Skin epidermis (tissue), 12 donors: ENCODE results near the gene MATN1.

Experiments
- H3K27ac ChIP-seq, 21 experiments: fragments of 200-600 bp; sonication (generic) in 11 of 21; one replicate each; pipeline ENCODE4 v1.5.0; 2020; ENCODE audit warnings: mild to moderate bottlenecking in 3 of 21, inconsistent platforms in 2 of 21, moderate library complexity in 2 of 21
- H3K4me3 ChIP-seq, 7 experiments: fragments of 200-600 bp; sonication (generic) in 2 of 7; one replicate each; pipeline ENCODE4 v1.5.0; 2020; ENCODE audit warnings: inconsistent platforms in 2 of 7, mild to moderate bottlenecking in 2 of 7, moderate library complexity in 1 of 7

MATN1 gene

DNA sequence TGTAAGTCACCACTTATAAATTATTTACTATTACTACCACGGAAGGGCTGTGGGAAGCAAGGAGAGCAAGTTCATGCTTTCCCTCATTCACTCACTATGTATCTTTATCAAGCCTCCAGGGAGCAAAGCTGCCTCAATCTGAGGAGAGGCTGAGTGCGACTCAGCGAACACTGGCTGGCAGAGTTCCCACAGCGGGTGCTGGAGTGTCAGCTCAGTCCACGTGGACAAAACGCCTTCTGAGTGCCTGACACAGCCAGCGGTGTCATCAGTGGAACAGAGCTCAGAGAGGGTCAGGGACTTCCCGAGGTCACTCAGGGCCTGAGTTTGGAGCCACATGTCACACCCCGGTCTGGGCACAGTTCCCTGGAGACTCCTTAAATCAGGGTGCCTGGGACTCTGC lies 16.9 kb downstream of the MATN1 start:
- Histone ChIP-seq H3K4me3 (no peak overlapping the region), H3K27ac (peak overlapping the region in 2 of 21 experiments; percentile 56 to 71)

- Histone ChIP-seq H3K4me3 (no peak overlapping the region), H3K27ac (peak overlapping the region in 2 of 21 experiments; percentile 67 to 80)
Observed at GRCh38 chr1:30705698-30706097, 17.7 kb downstream of the MATN1 start.

GRCh38 chr1:30704765-30705509 lies 18.4 kb downstream of the MATN1 start:
- H3K27ac ChIP-seq, result peak overlapping the region in 16 of 21 experiments; percentile 9 to 80 (median 56)
- peak overlapping the region in 1 of 7 experiments; percentile 4 for H3K4me3 ChIP-seq

DNA sequence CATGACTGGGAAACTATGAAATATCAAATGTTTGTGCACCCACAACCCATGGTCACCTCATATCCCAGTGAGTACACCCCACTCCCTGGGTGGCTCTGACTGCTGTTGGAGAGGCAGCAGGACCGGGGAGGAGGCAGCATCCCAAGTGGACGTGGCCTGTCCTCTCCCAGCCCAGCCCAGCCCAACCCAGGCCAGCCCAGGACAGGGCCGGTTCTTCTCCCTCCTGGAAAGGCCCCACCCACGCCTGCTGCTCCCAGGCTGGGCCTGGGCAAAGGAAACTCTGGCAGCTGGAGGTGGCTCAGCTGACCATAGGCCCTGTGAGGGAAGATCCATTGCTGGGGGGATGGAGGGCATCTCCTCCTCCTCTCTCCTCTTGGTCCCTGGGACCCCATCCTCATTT lies 19.1 kb downstream of the MATN1 start:
- Histone ChIP-seq H3K27ac (peak overlapping the region in 16 of 21 experiments; percentile 9 to 80 (median 56)), H3K4me3 (no peak overlapping the region)

GRCh38 chr1:30702823-30703222 lies 20.6 kb downstream of the MATN1 start:
- no peak overlapping the region for H3K27ac ChIP-seq
- no peak overlapping the region for H3K4me3 ChIP-seq

- H3K27ac ChIP-seq, result peak overlapping the region in 12 of 21 experiments; percentile 10 to 71 (median 40)
- H3K4me3 ChIP-seq, result no peak overlapping the region
Observed at GRCh38 chr1:30701258-30701633, 22.1 kb downstream of the MATN1 start.

DNA sequence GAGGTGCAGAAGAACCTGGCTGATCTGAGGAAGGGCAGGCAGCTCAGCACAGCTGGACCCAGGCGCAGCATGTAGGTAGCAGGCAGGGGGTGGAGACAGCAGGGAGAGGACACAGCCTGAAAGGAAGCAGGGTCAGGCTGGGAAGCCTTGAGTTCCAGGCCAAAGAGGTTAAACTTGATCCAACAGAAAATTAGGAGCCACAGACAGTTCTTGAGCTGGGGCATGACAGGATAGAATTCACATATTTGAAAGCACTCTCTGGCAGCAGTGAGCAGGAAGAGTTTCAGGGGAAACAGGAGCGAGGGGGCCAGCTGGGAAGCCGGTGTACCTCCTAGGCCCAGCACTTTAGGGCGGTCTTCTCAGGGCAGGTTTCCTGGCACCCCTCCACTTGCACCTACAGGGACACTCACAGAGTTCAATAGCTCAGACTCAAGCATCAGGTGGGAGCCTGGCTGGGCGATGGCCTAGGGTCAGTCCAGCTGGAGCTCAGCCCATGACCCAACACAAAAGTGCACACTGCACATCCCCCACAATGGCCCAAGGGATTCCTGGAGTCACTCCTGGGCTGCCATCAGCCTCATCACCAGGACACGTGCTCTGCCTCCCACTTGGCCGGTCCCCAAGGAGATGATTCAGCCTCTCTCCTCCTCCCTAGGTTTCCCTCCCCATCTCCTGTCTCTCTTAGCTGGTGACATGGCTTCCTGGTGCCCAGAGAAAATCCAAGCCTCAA lies 22.7 kb downstream of the MATN1 start:
- Histone ChIP-seq H3K4me3 (no peak overlapping the region), H3K27ac (peak overlapping the region in 11 of 21 experiments; percentile 10 to 71 (median 42))

GRCh38 chr1:30699762-30700161 lies 23.6 kb downstream of the MATN1 start:
- Histone ChIP-seq H3K4me3 (no peak overlapping the region), H3K27ac (no peak overlapping the region)

DNA sequence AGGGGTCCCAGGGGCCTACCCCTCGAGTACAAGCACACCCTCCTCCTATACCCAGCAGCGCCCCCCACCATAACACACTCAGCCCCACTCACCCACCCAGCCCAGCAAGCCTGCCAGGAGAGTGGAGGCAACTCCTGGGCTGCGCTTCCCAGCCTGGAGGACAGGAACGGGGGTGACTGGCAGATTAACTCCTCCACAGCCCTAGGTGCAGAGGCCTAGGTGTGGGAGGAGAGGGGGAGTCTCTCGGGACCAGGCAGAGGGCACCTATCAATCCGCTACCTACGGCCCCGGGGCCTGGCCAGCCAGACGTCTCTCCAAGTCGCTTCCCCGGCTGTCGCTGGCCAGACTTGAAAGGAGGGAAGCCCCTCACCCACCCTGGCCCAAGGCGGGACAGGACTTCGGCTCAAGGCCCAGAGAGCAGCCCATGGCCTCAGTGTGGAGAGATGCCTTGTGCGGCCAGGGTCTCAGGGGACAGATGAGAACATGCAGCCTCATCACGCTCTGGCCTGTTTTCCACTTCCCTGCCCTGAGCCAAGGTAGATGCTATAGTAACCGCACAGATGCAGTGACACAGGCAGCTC lies 24.9 kb downstream of the MATN1 start:
- H3K27ac ChIP-seq, result peak overlapping the region in 16 of 21 experiments; percentile 2 to 84 (median 51)

GRCh38 chr1:30697571-30698376 lies 25.6 kb downstream of the MATN1 start:
- H3K27ac ChIP-seq, result peak overlapping the region in 17 of 21 experiments; percentile 2 to 84 (median 46)

More for the DNA sequence above, 24.9 kb downstream of the MATN1 start:
- H3K4me3 ChIP-seq, result no peak overlapping the region

GRCh38 chr1:30696831-30697230 lies 26.6 kb downstream of the MATN1 start:
- Histone ChIP-seq H3K4me3 (no peak overlapping the region), H3K27ac (peak overlapping the region in 6 of 21 experiments; percentile 4 to 84 (median 74))

More at GRCh38 chr1:30697571-30698376, 25.6 kb downstream of the MATN1 start:
- no peak overlapping the region for H3K4me3 ChIP-seq

DNA sequence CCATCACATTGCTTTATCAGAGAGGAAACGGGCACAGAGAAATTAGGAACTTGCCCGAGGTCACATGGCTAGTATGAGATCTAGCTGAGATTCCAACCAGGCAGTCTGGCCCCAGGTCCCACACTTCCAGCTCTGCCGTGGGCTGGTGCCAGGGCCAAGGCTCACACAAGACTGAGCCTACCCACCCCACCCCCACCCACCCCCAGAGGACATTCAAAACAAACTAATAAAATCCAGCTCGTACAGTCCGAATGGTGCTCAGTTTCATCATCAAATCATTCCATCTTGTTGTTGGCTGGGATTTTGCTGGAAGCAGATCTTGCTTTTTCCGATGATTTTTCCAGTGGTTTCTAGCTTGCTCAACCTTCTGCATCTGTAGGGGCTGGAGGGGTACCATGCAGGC lies 27.9 kb downstream of the MATN1 start:
- H3K27ac ChIP-seq, result peak overlapping the region in 7 of 21 experiments; percentile 5 to 83 (median 39)
- H3K4me3 ChIP-seq, result no peak overlapping the region

DNA sequence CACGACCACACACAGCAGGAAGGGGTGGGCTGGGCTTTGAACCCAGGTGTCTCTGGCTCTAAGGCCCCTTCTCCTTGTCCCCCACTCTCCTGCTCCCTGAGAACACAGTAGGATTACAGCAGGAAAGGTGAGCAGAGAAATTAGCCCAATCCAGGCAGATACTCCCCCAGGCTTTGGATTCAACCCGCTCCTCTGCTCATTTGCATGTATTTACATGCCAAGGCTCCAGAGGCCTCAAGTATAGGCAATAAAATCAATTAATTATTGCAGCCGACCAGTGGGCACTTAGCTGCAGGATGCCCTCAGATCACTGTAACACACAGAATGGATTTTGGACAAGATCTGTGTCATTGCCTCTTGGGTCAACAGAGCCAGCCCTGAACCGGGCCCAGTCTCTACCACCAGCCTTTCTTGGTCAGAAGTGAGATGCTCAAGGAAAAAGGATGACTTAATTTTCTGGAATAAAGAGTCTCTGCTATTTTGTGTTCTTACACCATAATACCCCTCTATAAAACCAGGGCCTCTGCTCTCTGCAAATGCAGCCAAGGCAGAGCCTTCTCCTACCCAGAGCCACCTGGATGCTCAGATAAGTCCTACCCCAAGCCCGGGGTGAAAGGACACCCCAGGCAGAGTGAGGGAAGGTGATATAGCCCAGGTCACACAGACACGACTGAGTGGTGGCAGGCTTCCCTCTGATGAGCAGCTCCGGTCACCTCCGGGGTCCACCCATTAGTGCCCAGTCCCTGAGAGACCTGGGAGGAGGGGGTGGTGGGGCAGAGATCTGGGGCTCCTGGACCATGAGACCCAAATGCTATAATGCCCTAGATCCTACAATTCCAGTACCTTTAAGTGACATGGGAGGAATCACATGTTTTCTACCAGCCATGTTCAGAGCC lies 28.9 kb downstream of the MATN1 start:
- Histone ChIP-seq H3K4me3 (no peak overlapping the region), H3K27ac (peak overlapping the region in 9 of 21 experiments; percentile 1 to 83 (median 39))

DNA sequence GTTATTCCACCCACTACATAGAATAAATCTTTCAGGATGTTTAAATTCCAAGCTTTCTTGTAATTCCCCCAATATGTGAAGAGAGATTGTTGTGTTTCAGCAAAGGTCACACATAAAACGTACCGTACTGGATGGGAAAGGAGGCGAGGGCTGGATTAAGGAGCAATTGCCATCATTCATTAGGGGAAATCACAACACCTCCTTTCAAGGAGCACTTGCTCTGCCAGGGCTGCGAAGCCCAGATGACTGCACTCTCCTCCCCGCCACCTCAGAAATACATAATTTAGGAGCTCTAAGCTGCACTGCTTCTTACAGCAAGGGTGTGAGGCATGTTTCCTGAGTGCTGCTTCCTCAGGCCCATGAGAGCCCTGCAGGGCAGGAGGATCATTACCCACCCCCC lies 29.6 kb downstream of the MATN1 start:
- Histone ChIP-seq H3K4me3 (no peak overlapping the region), H3K27ac (peak overlapping the region in 2 of 21 experiments; percentile 4 to 71)

- Histone ChIP-seq H3K27ac (peak overlapping the region in 1 of 21 experiments; percentile 71), H3K4me3 (no peak overlapping the region)
Observed at GRCh38 chr1:30693366-30693765, 30.0 kb downstream of the MATN1 start.

GRCh38 chr1:30692948-30693301 lies 30.5 kb downstream of the MATN1 start:
- H3K4me3 ChIP-seq, result no peak overlapping the region
- H3K27ac ChIP-seq, result peak overlapping the region in 1 of 21 experiments; percentile 71

- Histone ChIP-seq H3K27ac (no peak overlapping the region), H3K4me3 (no peak overlapping the region)
Observed at GRCh38 chr1:30692201-30692947, 31.0 kb downstream of the MATN1 start.

- no peak overlapping the region for H3K4me3 ChIP-seq
- H3K27ac ChIP-seq, result peak overlapping the region in 1 of 21 experiments; percentile 25
Observed at GRCh38 chr1:30691480-30691879, 31.9 kb downstream of the MATN1 start.
